B cell (primary cell): ENCODE results near the gene CCNC. TPM values are rescaled to one million over a fixed set of nuclear protein-coding genes. Genes with fewer than 3 reads are reported as not detected.

Experiments
- ATAC-seq: fragments of 200-7000 bp; cut with Tn5 transposase; one replicate; pipeline ENCODE4 v1.10.0; 2021; ENCODE audit warnings: low read depth, mild to moderate bottlenecking, moderate number of reproducible peaks, moderate library complexity
- CTCF ChIA-PET: fragments of 350-600 bp; sonication (Branson Sonifier 250); formaldehyde crosslinking; loops from one replicate; lab custom pipeline; 2021; ENCODE audit warnings: antibody characterized with exemption, inconsistent platforms; lab: Charles Lee
- POLR2A ChIA-PET: fragments of 350-600 bp; sonication (Branson Sonifier 250); formaldehyde crosslinking; loops from one replicate; lab custom pipeline; 2021; ENCODE audit warnings: antibody characterized with exemption; lab: Charles Lee
- DNase-seq: peaks from one replicate; pipeline ENCODE4 v3.0.0; 2013
- H2AFZ ChIP-seq: 2 replicates; pipeline ENCODE4 v1.6.1; 2012; ENCODE audit warnings: mild to moderate bottlenecking, low read depth, low read length; ENCODE audit not compliant: insufficient read depth, poor library complexity, severe bottlenecking
- H3K27ac ChIP-seq, 2 donors: 1 replicate in 1 of 2; 2 replicates in 1 of 2; pipeline ENCODE4 v1.5.1; 2012 to 2013; ENCODE audit warnings: low read length in 2 of 2, mild to moderate bottlenecking in 2 of 2, moderate library complexity in 1 of 2
- H3K27me3 ChIP-seq, 4 experiments: fragments of 200-600 bp in 1 of 4; sonication (generic) in 1 of 4; replicated peaks in 1 of 4; 1 replicate in 2 of 4; 2 replicates in 2 of 4; pipeline versions ENCODE4 v1.6.1 to v1.7.0; 2013 to 2016; ENCODE audit warnings: low read length in 3 of 4, mild to moderate bottlenecking in 2 of 4, mixed read lengths in 1 of 4, moderate library complexity in 1 of 4; ENCODE audit not compliant: insufficient read depth in 4 of 4, control insufficient read depth in 3 of 4; ENCODE audit errors: control extremely low read depth in 1 of 4
- H3K36me3 ChIP-seq, 2 experiments: replicated peaks in 1 of 2; 1 replicate in 1 of 2; 2 replicates in 1 of 2; pipeline versions ENCODE4 v1.6.1 to v1.7.1; 2013; ENCODE audit warnings: low read length in 1 of 2; ENCODE audit not compliant: insufficient read depth in 2 of 2, control insufficient read depth in 1 of 2; ENCODE audit errors: control extremely low read depth in 1 of 2, extremely low read depth in 1 of 2
- H3K4me1 ChIP-seq, 2 donors: fragments of 200-600 bp in 1 of 2; sonication (generic) in 1 of 2; 1 replicate in 1 of 2; 2 replicates in 1 of 2; pipeline versions ENCODE4 v1.5.1 to v1.6.1; 2013 to 2017; ENCODE audit warnings: low read length in 2 of 2; ENCODE audit not compliant: control insufficient read depth in 2 of 2, insufficient read depth in 2 of 2
- H3K4me2 ChIP-seq: replicated peaks from 2 replicates; pipeline ENCODE3; 2012; ENCODE audit warnings: mild to moderate bottlenecking, low read depth, low read length; ENCODE audit not compliant: poor library complexity, severe bottlenecking
- H3K4me3 ChIP-seq, 5 experiments: fragments of 200-600 bp in 1 of 5; sonication (generic) in 1 of 5; 1 replicate in 3 of 5; 2 replicates in 2 of 5; pipeline versions ENCODE4 v1.5.1 to v1.7.0; 2011 to 2016; ENCODE audit warnings: low read length in 4 of 5, mild to moderate bottlenecking in 4 of 5, low read depth in 2 of 5, control low read depth in 1 of 5, moderate library complexity in 1 of 5; ENCODE audit not compliant: insufficient read depth in 1 of 5; ENCODE audit errors: control extremely low read depth in 1 of 5, extremely low read depth in 1 of 5
- H3K79me2 ChIP-seq: fragments of 200-600 bp; sonication (generic); one replicate; pipeline ENCODE4 v1.6.0; 2016; ENCODE audit warnings: low read length; ENCODE audit not compliant: control insufficient read depth, insufficient read depth
- H3K9ac ChIP-seq: fragments of 200-600 bp; sonication (generic); 2 replicates; pipeline ENCODE4 v1.6.1; 2017; ENCODE audit warnings: mild to moderate bottlenecking, low read length, moderate library complexity
- H3K9me3 ChIP-seq, 3 donors: one replicate each; pipeline versions ENCODE4 v1.6.1 to v1.7.1; 2013; ENCODE audit warnings: low read length in 2 of 3; ENCODE audit not compliant: control insufficient read depth in 2 of 3, insufficient read depth in 1 of 3; ENCODE audit errors: control extremely low read depth in 1 of 3
- H4K20me1 ChIP-seq: 2 replicates; pipeline ENCODE4 v1.6.0; 2012; ENCODE audit warnings: mild to moderate bottlenecking, low read length; ENCODE audit not compliant: insufficient read depth, control insufficient read depth, poor library complexity, severe bottlenecking
- H3K27ac Mint-ChIP-seq: one replicate; pipeline ENCODE4 v1.8.0; 2021; ENCODE audit warnings: mixed read lengths
- H3K27me3 Mint-ChIP-seq: one replicate; pipeline ENCODE4 v1.8.0; 2021; ENCODE audit warnings: mixed read lengths
- H3K4me1 Mint-ChIP-seq: one replicate; pipeline ENCODE4 v1.8.0; 2021; ENCODE audit warnings: mixed read lengths
- H3K4me3 Mint-ChIP-seq: one replicate; pipeline ENCODE4 v1.8.0; 2021; ENCODE audit warnings: mixed read lengths
- H3K9me3 Mint-ChIP-seq: one replicate; pipeline ENCODE4 v1.8.0; 2022; ENCODE audit warnings: mixed read lengths; ENCODE audit not compliant: insufficient read depth
- EZH2 ChIP-seq: IDR thresholded peaks from 2 replicates; pipeline ENCODE4 v1.6.1; 2012; ENCODE audit warnings: borderline replicate concordance, low read depth, mild to moderate bottlenecking, moderate library complexity, low read length; ENCODE audit not compliant: insufficient read depth, poor library complexity, severe bottlenecking
- WGBS: methylation state at CpG from one replicate; pipeline ENCODE4 v1.1.5; 2013; ENCODE audit warnings: missing lambda C conversion rate; ENCODE audit not compliant: insufficient coverage; 5-methylcytosine and 5-hydroxymethylcytosine counted together
- intact Hi-C: fragments of 100-400 bp; cut with micrococcal nuclease; formaldehyde crosslinking; loops from one replicate; pipeline ENCODE4 v1.10.0; 2022
- polyA plus RNA-seq: library from polyadenylated mRNA; depleted of rRNA; stranded (reverse); fragments of >200 nt; gene quantifications from 2 replicates; pipeline ENCODE4 v1.2.3, GENCODE V29; 2012
- total RNA-seq, 2 donors: library from RNA; stranded (reverse); fragments of 120-200 nt in 1 of 2; gene quantifications; 1 replicate in 1 of 2; 2 replicates in 1 of 2; pipeline versions ENCODE4 v1.2.3 to v1.2.4, GENCODE V29; 2013 to 2022
- TF ChIP-seq, protein P1 (sequence below): fragments of 200-600 bp; IDR thresholded peaks from one replicate; pipeline ENCODE4 v1.8.0; 2022; ENCODE audit warnings: antibody characterized with exemption, mild to moderate bottlenecking

The CCNC gene
- total and polyA plus RNA-seq, 2 donors (not counting 1 experiment from before 2014, with no cell fraction given): 12.5 to 45.1 TPM

DNA sequence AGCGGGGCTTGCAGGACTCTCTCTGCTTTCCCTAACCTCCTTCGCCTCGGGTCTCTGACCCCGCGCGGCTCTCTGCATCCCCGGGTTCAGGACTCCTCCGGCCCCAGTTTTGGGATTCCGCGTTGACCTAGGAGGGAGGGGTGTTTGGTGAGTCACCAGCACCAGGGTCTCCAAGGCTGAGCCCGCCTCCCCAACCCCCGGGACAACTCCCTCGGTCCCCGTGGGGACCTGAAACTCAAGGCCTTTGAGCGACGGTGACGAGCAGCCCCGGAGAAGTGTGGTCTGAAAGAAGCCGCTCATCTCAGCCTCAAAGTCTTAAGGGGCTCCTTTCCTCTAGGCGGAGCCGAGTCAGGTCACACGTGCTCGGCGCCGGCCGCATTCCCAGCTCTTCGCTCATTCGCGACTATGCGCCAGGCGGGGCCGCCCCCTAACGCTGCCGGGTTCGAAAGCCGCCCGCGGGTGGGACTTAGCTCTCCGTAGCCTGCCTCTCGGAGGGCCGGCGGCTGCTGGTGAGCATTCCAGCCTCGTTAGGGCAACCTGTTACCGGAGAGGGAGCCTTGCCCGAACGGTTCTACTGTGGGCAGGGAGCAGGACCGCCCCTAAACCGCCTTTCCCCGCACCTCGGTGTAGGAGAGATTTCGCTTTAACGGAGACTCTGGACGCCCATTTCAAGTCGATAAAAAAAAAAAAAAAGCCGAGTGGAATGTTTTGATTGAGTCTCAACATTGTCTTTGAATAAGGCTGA lies 35.1 kb upstream of the CCNC start:
- peak; percentile 48 for ATAC-seq
- Histone ChIP-seq H3K4me3 (peak overlapping the region in 4 of 5 experiments; percentile 30 to 56 (median 48)), H3K36me3 (no peaks in the 10 kb centered on the region), H3K4me2 (peak overlapping the region; percentile 85), H3K4me1 (peaks cover 32 to 61% of the 10 kb centered on the region in 2 donors), H4K20me1 (no peaks in the 10 kb centered on the region), H3K27ac (no peak overlapping the region), H3K79me2 (no peaks in the 10 kb centered on the region), H3K9ac (peak overlapping the region; percentile 62), H2AFZ (peak overlapping the region; percentile 68), H3K27me3 (peaks cover 0 to 86% (median 84%) of the 10 kb centered on the region in 4 experiments), H3K9me3 (peaks cover 0 to 58% (median 4%) of the 10 kb centered on the region in 3 donors)
- ChIA-PET POLR2A (no interaction called here), CTCF (interaction anchor here (0.9 kb wide), 1 partner anchor 15 kb away, joined by 4 read pairs; no protein-coding TSS in a partner anchor)
- Mint-ChIP-seq H3K4me3 (peak overlapping the region; percentile 70), H3K27ac (no peak overlapping the region), H3K9me3 (no peaks in the 10 kb centered on the region), H3K27me3 (peaks cover 78% of the 10 kb centered on the region), H3K4me1 (peaks cover 33% of the 10 kb centered on the region)
- 6% methylated on average over 46 of the region's 55 CpGs for WGBS
- intact Hi-C loops: loop anchor here (2.0 to 5.0 kb wide), 2 partner anchors 15 to 761 kb away; no protein-coding TSS in a partner anchor
- TF ChIP-seq EZH2: no peak
- TF ChIP-seq, protein P1, sequence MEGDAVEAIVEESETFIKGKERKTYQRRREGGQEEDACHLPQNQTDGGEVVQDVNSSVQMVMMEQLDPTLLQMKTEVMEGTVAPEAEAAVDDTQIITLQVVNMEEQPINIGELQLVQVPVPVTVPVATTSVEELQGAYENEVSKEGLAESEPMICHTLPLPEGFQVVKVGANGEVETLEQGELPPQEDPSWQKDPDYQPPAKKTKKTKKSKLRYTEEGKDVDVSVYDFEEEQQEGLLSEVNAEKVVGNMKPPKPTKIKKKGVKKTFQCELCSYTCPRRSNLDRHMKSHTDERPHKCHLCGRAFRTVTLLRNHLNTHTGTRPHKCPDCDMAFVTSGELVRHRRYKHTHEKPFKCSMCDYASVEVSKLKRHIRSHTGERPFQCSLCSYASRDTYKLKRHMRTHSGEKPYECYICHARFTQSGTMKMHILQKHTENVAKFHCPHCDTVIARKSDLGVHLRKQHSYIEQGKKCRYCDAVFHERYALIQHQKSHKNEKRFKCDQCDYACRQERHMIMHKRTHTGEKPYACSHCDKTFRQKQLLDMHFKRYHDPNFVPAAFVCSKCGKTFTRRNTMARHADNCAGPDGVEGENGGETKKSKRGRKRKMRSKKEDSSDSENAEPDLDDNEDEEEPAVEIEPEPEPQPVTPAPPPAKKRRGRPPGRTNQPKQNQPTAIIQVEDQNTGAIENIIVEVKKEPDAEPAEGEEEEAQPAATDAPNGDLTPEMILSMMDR: no peak
- peak; percentile 71 for DNase-seq
